Smooth muscle cell (in vitro differentiated cells): Measurements from ENCODE around the gene PLCH1. TPM values are rescaled to one million over a fixed set of nuclear protein-coding genes. Genes with fewer than 3 reads are reported as not detected.

ENCODE experiments used
- DNase-seq: peaks from one replicate; lab custom pipeline; 2025; ENCODE audit not compliant: unreplicated experiment; lab: John Stamatoyannopoulos, UW
- H2AFZ ChIP-seq: fragments of 200-600 bp; sonication (generic); 2 replicates; pipeline ENCODE4 v1.6.0; 2016; ENCODE audit warnings: antibody characterized with exemption, low read depth, mild to moderate bottlenecking
- H3F3A ChIP-seq: fragments of 200-600 bp; sonication (generic); 2 replicates; pipeline ENCODE4 v1.6.0; 2017; ENCODE audit warnings: antibody characterized with exemption, low read depth
- H3K27ac ChIP-seq: fragments of 200-600 bp; sonication (generic); 2 replicates; pipeline ENCODE4 v1.5.1; 2016; ENCODE audit warnings: low read depth, mild to moderate bottlenecking
- H3K27me3 ChIP-seq: fragments of 200-600 bp; sonication (generic); 2 replicates; pipeline ENCODE4 v1.6.1; 2016; ENCODE audit warnings: low read depth, mild to moderate bottlenecking
- H3K36me3 ChIP-seq: fragments of 200-600 bp; sonication (generic); 2 replicates; pipeline ENCODE4 v1.5.1; 2016; ENCODE audit warnings: low read depth
- H3K4me1 ChIP-seq: fragments of 200-600 bp; sonication (generic); 2 replicates; pipeline ENCODE4 v1.5.1; 2016; ENCODE audit warnings: low read depth
- H3K4me2 ChIP-seq: fragments of 200-600 bp; sonication (generic); 2 replicates; pipeline ENCODE4 v1.6.0; 2016; ENCODE audit warnings: mild to moderate bottlenecking
- H3K4me3 ChIP-seq: fragments of 200-600 bp; sonication (generic); 2 replicates; pipeline ENCODE4 v1.5.1; 2016; ENCODE audit warnings: mild to moderate bottlenecking
- H3K79me2 ChIP-seq: fragments of 200-600 bp; sonication (generic); 2 replicates; pipeline ENCODE4 v1.6.0; 2016; ENCODE audit warnings: low read depth, mild to moderate bottlenecking
- H3K9ac ChIP-seq: fragments of 200-600 bp; sonication (generic); 2 replicates; pipeline ENCODE4 v1.6.0; 2016; ENCODE audit warnings: low read depth
- H3K9me3 ChIP-seq: fragments of 200-600 bp; sonication (generic); replicated peaks from 2 replicates; pipeline ENCODE4 v1.5.1; 2016; ENCODE audit warnings: low read depth
- H4K20me1 ChIP-seq: fragments of 200-600 bp; sonication (generic); 2 replicates; pipeline ENCODE4 v1.6.0; 2016; ENCODE audit warnings: low read depth
- CTCF ChIP-seq: fragments of 200-600 bp; sonication (generic); IDR thresholded peaks from 2 replicates; pipeline ENCODE4 v1.5.1; 2017; ENCODE audit warnings: borderline replicate concordance, mild to moderate bottlenecking, antibody characterized with exemption; ENCODE audit not compliant: insufficient read depth, poor library complexity, severe bottlenecking
- WGBS: methylation state at CpG from one replicate; pipeline ENCODE4 v1.1.7; 2016; ENCODE audit warnings: low lambda C conversion rate; 5-methylcytosine and 5-hydroxymethylcytosine counted together
- polyA plus RNA-seq: library from polyadenylated mRNA; unstranded; fragments of >200 nt; fragmentation: Nextera tagmentation; extraction: Ambion mirVana; gene quantifications from 2 replicates; pipeline ENCODE4 v1.2.1, GENCODE V29; 2016
- total RNA-seq: library from RNA; depleted of rRNA; stranded (reverse); fragments of >200 nt; gene quantifications from 2 replicates; pipeline ENCODE4 v1.2.3, GENCODE V29; 2014

The PLCH1 gene
- total and polyA plus RNA-seq, 2 experiments from 2014 or later: 0.36 TPM; not detected in 1

GRCh38 chr3:155512867-155513261, 232.0 kb downstream of the PLCH1 start:
- no peak for TF ChIP-seq CTCF
- H3K9me3 ChIP-seq: no peaks in the 10 kb centered on the region
- H3K79me2 ChIP-seq: no peaks in the 10 kb centered on the region
- H3K9ac ChIP-seq: no peak overlapping the region
- peak overlapping the region; percentile 13 for H2AFZ ChIP-seq
- peak overlapping the region; percentile 37 for H3K27ac ChIP-seq
- WGBS: 14% methylated on average over 5 of the region's 5 CpGs
- peak overlapping the region; percentile 48 for H3K4me2 ChIP-seq
- H3K4me3 ChIP-seq: no peak overlapping the region
- H3F3A ChIP-seq: no peaks in the 10 kb centered on the region
- DNase-seq: no peak
- H3K27me3 ChIP-seq: no peaks in the 10 kb centered on the region
- H3K36me3 ChIP-seq: no peaks in the 10 kb centered on the region
- H4K20me1 ChIP-seq: no peaks in the 10 kb centered on the region
- H3K4me1 ChIP-seq: no peaks in the 10 kb centered on the region

- no peak for DNase-seq
- no peak for TF ChIP-seq CTCF
- Histone ChIP-seq H3K36me3 (no peaks in the 10 kb centered on the region), H3K4me1 (no peaks in the 10 kb centered on the region), H3K27ac (peak overlapping the region; percentile 37), H3K79me2 (no peaks in the 10 kb centered on the region), H3K9ac (no peak overlapping the region), H4K20me1 (no peaks in the 10 kb centered on the region), H3K27me3 (no peaks in the 10 kb centered on the region), H3F3A (no peaks in the 10 kb centered on the region), H3K4me2 (peak overlapping the region; percentile 48), H2AFZ (peak overlapping the region; percentile 13), H3K9me3 (no peaks in the 10 kb centered on the region), H3K4me3 (no peak overlapping the region)
- 64% methylated on average over 8 of the region's 8 CpGs for WGBS
Measured at GRCh38 chr3:155512175-155512866, 232.6 kb downstream of the PLCH1 start.

- WGBS: 86% methylated on average over 1 of the region's 1 CpG
- no peaks in the 10 kb centered on the region for H3K9me3 ChIP-seq
- no peak overlapping the region for H2AFZ ChIP-seq
- no peak overlapping the region for H3K9ac ChIP-seq
- no peak overlapping the region for H3K4me3 ChIP-seq
- no peak for DNase-seq
- H3K27me3 ChIP-seq: no peaks in the 10 kb centered on the region
- no peak overlapping the region for H3K27ac ChIP-seq
- no peak overlapping the region for H3K4me2 ChIP-seq
- H4K20me1 ChIP-seq: no peaks in the 10 kb centered on the region
- H3K36me3 ChIP-seq: no peaks in the 10 kb centered on the region
- no peaks in the 10 kb centered on the region for H3F3A ChIP-seq
- no peak for TF ChIP-seq CTCF
- H3K79me2 ChIP-seq: no peaks in the 10 kb centered on the region
- H3K4me1 ChIP-seq: no peaks in the 10 kb centered on the region
Measured at GRCh38 chr3:155504682-155505081, 240.2 kb downstream of the PLCH1 start.

GRCh38 chr3:155502630-155503029, 242.2 kb downstream of the PLCH1 start:
- H3K4me3 ChIP-seq: no peak overlapping the region
- H4K20me1 ChIP-seq: no peaks in the 10 kb centered on the region
- WGBS: 93% methylated on average over 5 of the region's 5 CpGs
- H3K36me3 ChIP-seq: no peaks in the 10 kb centered on the region
- H3K27me3 ChIP-seq: no peaks in the 10 kb centered on the region
- H3K79me2 ChIP-seq: no peaks in the 10 kb centered on the region
- no peaks in the 10 kb centered on the region for H3K4me1 ChIP-seq
- no peaks in the 10 kb centered on the region for H3F3A ChIP-seq
- DNase-seq: no peak
- no peaks in the 10 kb centered on the region for H3K9me3 ChIP-seq
- no peak overlapping the region for H2AFZ ChIP-seq
- no peak overlapping the region for H3K27ac ChIP-seq
- no peak overlapping the region for H3K9ac ChIP-seq
- TF ChIP-seq CTCF: no peak
- H3K4me2 ChIP-seq: no peak overlapping the region
